Measurements from ENCODE around the gene FAM3A. TPM values are rescaled to one million over a fixed set of nuclear protein-coding genes. Genes with fewer than 3 reads are reported as not detected.
"Not testable (repeated sequence)": the region's sequence is repeated elsewhere in the genome, so short reads cannot be mapped to it uniquely, and the experiment has no call there.

The FAM3A gene, protein sequence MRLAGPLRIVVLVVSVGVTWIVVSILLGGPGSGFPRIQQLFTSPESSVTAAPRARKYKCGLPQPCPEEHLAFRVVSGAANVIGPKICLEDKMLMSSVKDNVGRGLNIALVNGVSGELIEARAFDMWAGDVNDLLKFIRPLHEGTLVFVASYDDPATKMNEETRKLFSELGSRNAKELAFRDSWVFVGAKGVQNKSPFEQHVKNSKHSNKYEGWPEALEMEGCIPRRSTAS
- total RNA-seq: 39.1 to 42.9 TPM (median 41.1 TPM) in 3 replicates

DNA sequence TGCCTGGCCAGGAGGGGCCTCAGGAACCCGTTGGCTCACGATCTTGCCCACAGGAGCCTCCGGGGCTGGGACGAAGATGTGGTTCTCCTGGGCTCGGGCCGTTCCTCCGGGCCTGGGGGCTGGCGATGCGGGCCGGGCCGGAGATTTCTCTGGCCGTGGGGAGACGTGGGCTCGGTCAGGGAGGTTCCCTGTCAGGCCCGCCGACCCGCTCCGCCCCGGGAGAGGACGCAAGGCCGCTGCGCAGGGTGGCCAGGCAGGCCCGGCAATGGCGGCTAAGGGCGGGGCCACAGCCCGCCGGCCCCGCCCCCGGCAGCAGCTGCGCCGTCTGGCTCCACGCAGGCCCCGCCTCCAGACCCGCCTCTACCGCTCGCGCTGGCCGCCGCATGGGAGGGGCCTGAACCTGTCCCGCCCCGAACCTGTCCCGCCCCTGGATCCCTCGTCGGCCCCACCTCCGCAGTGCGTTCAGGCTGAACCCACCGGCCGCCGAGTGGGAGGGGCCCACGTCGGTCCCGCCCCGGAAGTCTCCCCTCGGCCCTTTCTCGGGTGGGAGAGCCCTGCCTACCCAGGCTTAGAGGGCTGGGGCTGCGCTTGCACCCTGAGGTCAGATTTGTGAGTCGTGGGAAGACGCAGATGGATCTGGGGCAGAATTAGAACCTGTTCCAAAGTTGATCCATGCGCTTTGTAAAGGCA is at the start of gene FAM3A:
TSS of gene FAM3A (minus strand) at position 267 of the 690 bp plus-strand sequence. CDS start 460 bp downstream, outside the sequence.
- Mint-ChIP-seq H3K4me1 (peaks cover 20% of the 10 kb centered on the region), H3K36me3 (peaks cover 5% of the 10 kb centered on the region), H3K27ac (peak within 1 kb of the TSS; percentile 98), H3K4me3 (peak within 1 kb of the TSS; percentile 69), H3K9me3 (peaks cover 10% of the 10 kb centered on the region), H3K27me3 (ENCODE audit: low read depth) (no peaks in the 10 kb centered on the region)
- TF ChIP-seq, protein P1, sequence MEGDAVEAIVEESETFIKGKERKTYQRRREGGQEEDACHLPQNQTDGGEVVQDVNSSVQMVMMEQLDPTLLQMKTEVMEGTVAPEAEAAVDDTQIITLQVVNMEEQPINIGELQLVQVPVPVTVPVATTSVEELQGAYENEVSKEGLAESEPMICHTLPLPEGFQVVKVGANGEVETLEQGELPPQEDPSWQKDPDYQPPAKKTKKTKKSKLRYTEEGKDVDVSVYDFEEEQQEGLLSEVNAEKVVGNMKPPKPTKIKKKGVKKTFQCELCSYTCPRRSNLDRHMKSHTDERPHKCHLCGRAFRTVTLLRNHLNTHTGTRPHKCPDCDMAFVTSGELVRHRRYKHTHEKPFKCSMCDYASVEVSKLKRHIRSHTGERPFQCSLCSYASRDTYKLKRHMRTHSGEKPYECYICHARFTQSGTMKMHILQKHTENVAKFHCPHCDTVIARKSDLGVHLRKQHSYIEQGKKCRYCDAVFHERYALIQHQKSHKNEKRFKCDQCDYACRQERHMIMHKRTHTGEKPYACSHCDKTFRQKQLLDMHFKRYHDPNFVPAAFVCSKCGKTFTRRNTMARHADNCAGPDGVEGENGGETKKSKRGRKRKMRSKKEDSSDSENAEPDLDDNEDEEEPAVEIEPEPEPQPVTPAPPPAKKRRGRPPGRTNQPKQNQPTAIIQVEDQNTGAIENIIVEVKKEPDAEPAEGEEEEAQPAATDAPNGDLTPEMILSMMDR (IDR thresholded peaks at IDR 0.05; ENCODE audit: unreplicated experiment): no peak
- DNase-seq (ENCODE audit: low spot score in 2 of 2, unreplicated experiment in 2 of 2): peak; percentile 87 to 90

DNA sequence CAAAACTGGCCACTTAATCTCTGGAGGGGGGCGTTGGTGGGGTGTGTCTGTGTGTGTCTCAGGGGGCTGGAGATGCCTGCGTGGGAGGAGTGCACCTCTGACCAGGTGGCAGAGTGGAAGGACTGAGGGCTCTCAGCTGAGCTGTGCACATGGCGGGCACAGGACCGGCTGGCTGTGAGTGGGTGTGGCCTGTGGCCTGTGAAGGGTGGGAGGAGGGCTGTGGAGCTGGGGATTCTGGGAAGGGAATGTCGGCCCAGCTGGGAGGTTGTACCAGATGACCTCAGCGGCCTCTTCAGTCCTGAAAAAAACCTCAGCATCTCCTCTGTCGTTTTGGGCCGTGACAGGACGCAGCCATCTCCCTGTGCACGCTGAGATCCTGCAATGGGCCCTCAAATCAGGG is 46.3 kb upstream of the FAM3A start:
- not testable (repeated sequence) for H3K36me3 Mint-ChIP-seq; DNase-seq (ENCODE audit: low spot score in 2 of 2, unreplicated experiment in 2 of 2); H3K27ac Mint-ChIP-seq; H3K4me3 Mint-ChIP-seq; H3K27me3 Mint-ChIP-seq (ENCODE audit: low read depth); H3K9me3 Mint-ChIP-seq; H3K4me1 Mint-ChIP-seq

DNA sequence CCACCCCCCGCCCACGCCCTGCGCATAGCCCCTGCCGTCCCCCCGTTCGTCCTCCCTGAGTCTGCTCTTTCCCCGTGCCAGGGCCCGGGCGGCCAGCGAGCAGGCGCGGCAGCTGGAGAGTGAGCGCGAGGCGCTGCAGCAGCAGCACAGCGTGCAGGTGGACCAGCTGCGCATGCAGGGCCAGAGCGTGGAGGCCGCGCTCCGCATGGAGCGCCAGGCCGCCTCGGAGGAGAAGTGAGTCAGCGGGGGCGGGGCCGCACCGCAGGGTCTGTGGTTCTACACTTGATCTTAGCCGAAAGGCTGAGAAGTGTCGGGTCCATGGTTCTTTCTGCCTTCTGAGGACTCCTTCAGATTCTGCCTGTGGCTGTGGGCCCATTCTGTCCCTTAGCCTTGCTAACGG is 44.3 kb upstream of the FAM3A start:
- DNase-seq (ENCODE audit: low spot score in 2 of 2, unreplicated experiment in 2 of 2); H3K9me3 Mint-ChIP-seq; H3K27me3 Mint-ChIP-seq (ENCODE audit: low read depth); H3K4me3 Mint-ChIP-seq; H3K36me3 Mint-ChIP-seq; H3K4me1 Mint-ChIP-seq; H3K27ac Mint-ChIP-seq: not testable (repeated sequence)

DNA sequence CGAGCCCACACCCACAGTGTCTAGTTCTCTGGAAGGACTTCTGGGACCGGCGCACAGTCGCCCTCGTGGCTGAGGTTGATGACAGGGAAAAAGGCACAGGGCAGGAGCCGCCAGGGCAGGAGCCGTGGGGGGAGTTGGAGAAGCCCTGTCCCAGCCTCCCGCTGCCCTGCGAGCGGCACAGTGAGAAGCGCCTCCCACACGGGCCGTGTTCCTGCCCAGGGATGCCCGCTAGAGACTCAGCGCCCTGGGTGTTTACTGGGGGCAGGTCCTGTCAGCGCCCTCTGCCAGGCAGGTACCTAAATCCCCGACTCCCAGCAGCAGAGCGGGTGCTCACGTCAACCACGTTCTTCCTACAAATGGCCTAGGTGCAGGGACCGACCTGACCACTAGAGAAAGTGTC is 42.9 kb upstream of the FAM3A start:
- H3K27ac Mint-ChIP-seq; DNase-seq (ENCODE audit: low spot score in 2 of 2, unreplicated experiment in 2 of 2); H3K9me3 Mint-ChIP-seq; H3K4me1 Mint-ChIP-seq; H3K4me3 Mint-ChIP-seq; H3K36me3 Mint-ChIP-seq; H3K27me3 Mint-ChIP-seq (ENCODE audit: low read depth): not testable (repeated sequence)

DNA sequence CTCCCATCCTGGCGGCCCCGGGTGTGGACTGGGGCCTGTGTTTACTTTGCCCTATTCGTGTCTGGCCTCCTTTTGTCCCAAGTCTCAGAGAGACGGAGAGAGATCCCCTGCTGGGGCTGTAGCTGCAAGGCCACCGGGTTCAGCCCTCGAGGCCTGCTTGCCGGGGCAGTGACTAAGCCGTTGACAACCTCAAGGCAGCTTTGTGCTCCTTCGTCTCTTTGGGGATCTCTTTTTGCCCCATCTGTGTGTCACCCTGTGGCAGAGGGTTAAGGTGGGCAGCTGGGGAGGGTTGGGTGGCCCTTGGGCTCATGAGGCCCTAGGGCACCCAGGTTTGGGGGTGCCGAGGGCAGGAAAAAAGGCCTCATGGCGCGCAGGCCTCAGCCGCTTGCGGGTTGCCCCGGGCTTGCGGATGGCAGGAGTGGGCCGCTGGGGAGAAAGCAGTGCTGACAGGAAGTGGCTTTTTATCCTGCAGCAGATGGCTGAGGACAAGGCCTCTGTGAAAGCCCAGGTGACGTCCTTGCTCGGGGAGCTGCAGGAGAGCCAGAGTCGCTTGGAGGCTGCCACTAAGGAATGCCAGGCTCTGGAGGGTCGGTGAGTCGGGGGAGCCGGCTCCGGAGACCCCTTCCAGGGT is 42.1 kb upstream of the FAM3A start:
- H3K9me3 Mint-ChIP-seq; H3K27me3 Mint-ChIP-seq (ENCODE audit: low read depth); H3K4me3 Mint-ChIP-seq; H3K4me1 Mint-ChIP-seq; DNase-seq (ENCODE audit: low spot score in 2 of 2, unreplicated experiment in 2 of 2); H3K27ac Mint-ChIP-seq; H3K36me3 Mint-ChIP-seq: not testable (repeated sequence)

DNA sequence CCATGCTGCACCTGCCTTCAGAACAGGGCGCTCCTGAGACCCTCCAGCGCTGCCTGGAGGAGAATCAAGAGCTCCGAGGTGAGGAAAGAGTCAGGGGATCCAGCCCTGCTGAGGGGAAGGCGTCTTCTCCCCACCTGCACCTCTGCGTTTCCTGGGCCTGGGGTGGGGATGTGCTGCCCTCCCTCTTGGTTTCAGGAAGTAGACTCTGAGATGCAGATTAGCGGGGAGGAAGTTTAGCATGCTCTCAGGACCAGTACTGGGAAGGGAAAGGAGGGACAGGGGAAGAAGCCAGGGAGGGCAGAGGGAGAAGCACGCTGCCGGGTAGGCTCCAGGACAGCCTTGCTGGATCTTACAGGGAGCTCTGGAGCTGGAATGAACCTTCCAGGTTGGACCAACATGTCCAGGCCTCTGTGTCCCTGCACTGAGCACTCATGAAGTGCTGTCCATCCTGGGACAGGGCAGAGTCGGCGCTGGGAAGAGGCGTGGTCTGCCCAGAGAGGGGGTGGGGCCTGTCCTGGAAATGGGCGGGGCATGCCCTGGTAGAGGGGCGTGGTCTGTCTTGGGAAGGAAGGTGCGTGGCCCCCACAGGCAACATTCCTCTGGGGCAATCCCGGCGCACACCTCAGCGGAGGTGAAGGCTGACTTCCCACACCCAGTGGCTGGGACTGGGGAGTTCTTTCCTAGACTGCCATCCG is 36.2 kb upstream of the FAM3A start:
- DNase-seq (ENCODE audit: low spot score in 2 of 2, unreplicated experiment in 2 of 2); H3K27me3 Mint-ChIP-seq (ENCODE audit: low read depth); H3K27ac Mint-ChIP-seq; H3K4me3 Mint-ChIP-seq; H3K4me1 Mint-ChIP-seq; H3K9me3 Mint-ChIP-seq: not testable (repeated sequence)
- H3K36me3 Mint-ChIP-seq: peaks cover 13% of the 10 kb centered on the region

DNA sequence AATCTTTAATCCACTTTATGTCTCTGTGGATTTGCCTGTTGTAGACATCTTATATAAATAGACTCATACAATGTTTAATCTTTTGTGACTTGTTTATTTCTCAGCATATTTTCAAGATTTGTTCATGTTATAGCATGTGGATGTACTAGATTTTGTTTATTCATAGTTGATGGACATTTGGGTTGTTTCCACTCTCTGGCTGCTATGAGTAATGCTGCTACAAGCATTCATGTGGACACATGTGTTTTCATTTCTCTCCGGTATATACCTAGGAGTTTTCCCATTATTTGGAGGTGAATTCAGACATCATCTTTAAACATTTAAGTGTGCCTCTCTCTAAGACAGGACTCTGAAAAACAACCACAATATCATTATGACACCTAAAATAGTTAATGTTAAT is 33.7 kb upstream of the FAM3A start:
- Mint-ChIP-seq H3K36me3 (peaks cover 12% of the 10 kb centered on the region), H3K4me3 (peak overlapping the region; percentile 28), H3K9me3 (peaks cover 5% of the 10 kb centered on the region), H3K27ac (no peak overlapping the region), H3K4me1 (peaks cover 13% of the 10 kb centered on the region), H3K27me3 (ENCODE audit: low read depth) (no peaks in the 10 kb centered on the region)
- no peak for DNase-seq (ENCODE audit: low spot score in 2 of 2, unreplicated experiment in 2 of 2)
- TF ChIP-seq, protein P1 (IDR thresholded peaks at IDR 0.05; ENCODE audit: unreplicated experiment): no peak

DNA sequence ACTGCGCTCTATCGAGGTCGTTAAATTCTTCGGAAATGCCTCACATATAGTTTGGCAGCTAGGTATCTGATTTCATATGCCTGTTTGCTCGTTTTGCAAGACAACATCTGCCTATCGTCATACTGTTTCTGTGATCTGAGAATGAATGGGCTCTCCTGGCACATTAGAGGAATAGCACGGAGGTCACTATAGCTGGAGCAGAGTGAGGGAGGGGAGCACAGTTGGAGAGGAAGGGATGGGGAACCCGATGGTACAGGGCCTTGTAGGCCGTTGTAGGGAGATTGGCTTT is 31.9 kb upstream of the FAM3A start:
- TF ChIP-seq, protein P1 (IDR thresholded peaks at IDR 0.05; ENCODE audit: unreplicated experiment): no peak
- Mint-ChIP-seq H3K36me3 (peaks cover 5% of the 10 kb centered on the region), H3K4me3 (peak overlapping the region; percentile 84), H3K9me3 (peaks cover 5% of the 10 kb centered on the region), H3K4me1 (peaks cover 13% of the 10 kb centered on the region), H3K27ac (peak overlapping the region; percentile 96), H3K27me3 (ENCODE audit: low read depth) (no peaks in the 10 kb centered on the region)
- no peak for DNase-seq (ENCODE audit: low spot score in 2 of 2, unreplicated experiment in 2 of 2)

All from mesothelial cell of epicardium (in vitro differentiated cells).